Measurements from ENCODE around the gene KCNG3.

Gene KCNG3

DNA sequence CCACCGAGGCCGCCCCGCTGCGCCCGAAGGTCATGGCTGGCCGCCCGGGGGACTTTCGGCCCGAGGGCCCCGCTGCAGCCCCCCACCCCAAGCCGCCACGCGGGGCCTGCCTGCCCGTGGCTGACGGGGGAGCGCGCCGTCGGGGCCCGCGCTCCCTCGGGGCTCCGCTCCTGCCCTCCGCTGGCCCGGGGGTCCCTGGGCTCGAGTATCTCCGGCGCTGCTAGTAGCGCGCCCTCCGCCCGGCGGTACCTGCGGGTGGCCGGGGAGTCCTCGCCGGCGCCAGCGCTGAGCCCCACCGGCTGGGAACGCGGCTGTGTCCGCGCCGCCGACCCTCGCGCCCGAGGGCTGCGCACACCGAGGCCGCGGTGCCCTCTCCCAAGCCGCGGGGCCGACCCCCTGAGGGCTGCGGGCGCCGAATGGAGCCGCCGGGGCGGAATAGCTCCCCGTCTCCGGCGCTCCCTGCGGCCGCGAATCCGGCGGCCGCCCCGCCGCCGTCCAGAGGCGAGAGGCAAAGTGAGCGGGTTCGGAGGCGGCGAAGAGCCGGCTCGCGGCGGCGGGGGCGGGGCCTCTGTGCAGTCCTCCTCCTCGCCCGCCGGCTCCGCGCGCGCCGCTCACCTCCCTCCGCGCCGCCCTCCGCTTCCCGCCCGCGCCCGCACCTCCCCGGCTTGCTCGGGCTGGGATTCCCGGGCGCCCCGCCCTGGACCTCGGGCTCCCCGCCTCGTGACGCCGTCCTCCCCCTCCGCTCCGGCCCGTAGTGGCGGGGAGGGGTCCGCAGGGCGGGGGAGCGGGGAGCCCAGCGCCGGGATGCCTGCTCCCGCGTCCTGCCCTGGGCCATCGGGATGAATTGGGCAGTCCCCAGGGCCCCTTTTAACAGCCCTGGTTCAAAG is at the start of gene KCNG3:
Gene KCNG3, minus strand, starts transcription at position 515 of the 887 bp plus-strand sequence. Its CDS starts 481 bp downstream, at position 34.
- no peak for TF ChIP-seq CTCF (IDR thresholded peaks at IDR 0.05)
- TF ChIP-seq ZFX (IDR thresholded peaks at IDR 0.05; ENCODE audit: borderline replicate concordance) = no peak
- peak within 1 kb of the TSS; percentile 80 for H3K27ac ChIP-seq

DNA sequence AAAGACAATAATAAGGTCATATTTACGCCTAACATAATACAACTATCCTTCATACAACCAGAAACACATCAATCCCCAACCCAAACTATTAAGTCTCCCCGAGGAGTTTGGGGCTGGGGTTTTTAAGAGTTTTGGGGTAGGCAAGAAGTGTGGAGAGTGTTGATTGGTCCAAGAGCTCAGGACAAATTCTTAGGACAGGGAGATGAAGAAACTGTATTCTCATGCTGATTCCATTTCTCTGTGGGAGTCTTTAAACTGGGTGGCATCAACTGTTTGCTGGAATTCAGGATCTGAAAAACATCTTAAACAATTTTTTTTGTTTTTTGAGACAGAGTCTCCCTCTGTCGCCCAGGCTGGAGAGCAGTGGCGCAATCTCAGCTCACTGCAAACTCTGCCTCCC is 49.1 kb upstream of the KCNG3 start:
- no peak overlapping the region for H3K27ac ChIP-seq
- TF ChIP-seq CTCF (IDR thresholded peaks at IDR 0.05) (no peak), ZFX (IDR thresholded peaks at IDR 0.05; ENCODE audit: borderline replicate concordance) (no peak)

DNA sequence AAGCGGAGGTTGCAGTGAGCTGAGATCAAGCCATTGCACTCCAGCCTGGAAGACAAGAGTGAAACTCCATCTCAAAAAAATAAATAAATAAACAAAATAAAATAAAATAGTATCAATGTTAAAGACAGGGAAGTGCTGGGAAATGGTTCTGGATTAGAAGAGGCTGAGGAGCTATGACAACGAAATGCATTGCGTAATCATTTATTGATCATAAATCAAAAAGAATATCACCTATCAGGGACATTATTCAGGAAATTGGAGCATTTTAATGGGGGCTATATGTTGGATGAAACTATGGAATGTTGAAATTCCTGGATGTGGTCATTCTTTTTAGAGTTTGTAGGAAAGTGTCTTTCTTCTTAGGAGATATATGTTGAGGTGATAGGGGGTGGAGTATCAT is 43.7 kb upstream of the KCNG3 start:
- TF ChIP-seq ZFX (IDR thresholded peaks at IDR 0.05; ENCODE audit: borderline replicate concordance) (no peak), CTCF (IDR thresholded peaks at IDR 0.05) (no peak)
- no peak overlapping the region for H3K27ac ChIP-seq

DNA sequence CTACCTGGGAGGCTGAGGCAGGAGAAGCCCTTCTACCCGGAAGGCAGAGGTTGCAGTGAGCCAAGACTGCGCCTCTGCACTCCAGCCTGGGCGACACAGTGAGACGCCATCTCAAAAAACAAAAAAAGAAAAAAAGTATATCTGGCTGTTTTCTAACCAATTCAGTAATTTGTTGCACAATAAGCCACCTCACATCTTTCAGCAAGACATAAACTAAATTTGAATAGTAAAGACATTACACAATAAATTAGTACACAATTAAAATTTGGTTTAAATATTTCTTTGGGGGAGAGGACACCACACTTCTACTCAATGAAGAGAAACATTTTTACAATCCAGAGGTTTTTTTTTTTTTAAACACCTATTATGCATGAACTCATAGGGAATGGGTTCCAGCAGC is 38.6 kb upstream of the KCNG3 start:
- no peak for TF ChIP-seq ZFX (IDR thresholded peaks at IDR 0.05; ENCODE audit: borderline replicate concordance)
- no peak for TF ChIP-seq CTCF (IDR thresholded peaks at IDR 0.05)
- H3K27ac ChIP-seq = no peak overlapping the region

- H3K27ac ChIP-seq = no peak overlapping the region
- no peak for TF ChIP-seq CTCF (IDR thresholded peaks at IDR 0.05)
- no peak for TF ChIP-seq ZFX (IDR thresholded peaks at IDR 0.05; ENCODE audit: borderline replicate concordance)
Observed at GRCh38 chr2:42523341-42523740, 29.6 kb upstream of the KCNG3 start.

- no peak overlapping the region for H3K27ac ChIP-seq
- TF ChIP-seq CTCF (IDR thresholded peaks at IDR 0.05) = no peak
- TF ChIP-seq ZFX (IDR thresholded peaks at IDR 0.05; ENCODE audit: borderline replicate concordance) = no peak
Observed at GRCh38 chr2:42522035-42522434, 28.3 kb upstream of the KCNG3 start.

DNA sequence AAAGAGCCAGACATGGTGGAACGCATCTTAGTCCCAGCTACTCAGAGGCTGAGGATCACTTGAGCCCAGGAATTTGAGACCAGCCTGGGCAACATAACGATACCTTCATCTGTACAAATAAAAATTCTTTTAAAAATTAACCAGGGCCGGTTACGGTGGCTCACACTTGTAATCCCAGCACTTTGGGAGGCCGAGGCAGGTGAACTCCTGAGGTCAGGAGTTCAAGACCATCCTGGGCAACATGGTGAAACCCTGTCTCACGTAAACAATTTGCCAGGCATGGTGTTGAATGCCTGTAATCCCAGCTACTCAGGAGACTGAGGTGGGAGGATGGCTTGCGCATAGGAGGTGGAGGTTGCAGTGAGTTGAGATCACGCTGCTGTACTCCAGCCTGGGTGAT is 25.8 kb upstream of the KCNG3 start:
- TF ChIP-seq CTCF (IDR thresholded peaks at IDR 0.05) = no peak
- TF ChIP-seq ZFX (IDR thresholded peaks at IDR 0.05; ENCODE audit: borderline replicate concordance) = no peak

More for the DNA sequence above, 25.8 kb upstream of the KCNG3 start:
- no peak overlapping the region for H3K27ac ChIP-seq
